ENCODE measurements around the gene RHOB. TPM values are rescaled to one million over a fixed set of nuclear protein-coding genes. Genes with fewer than 3 reads are reported as not detected.
"Not testable (repeated sequence)": the region's sequence is repeated elsewhere in the genome, so short reads cannot be mapped to it uniquely, and the experiment has no call there.

Gene RHOB
- polyA plus RNA-seq, 3 donors from 2014 or later, result 0.91 to 4.8 (median 4.4) TPM

DNA sequence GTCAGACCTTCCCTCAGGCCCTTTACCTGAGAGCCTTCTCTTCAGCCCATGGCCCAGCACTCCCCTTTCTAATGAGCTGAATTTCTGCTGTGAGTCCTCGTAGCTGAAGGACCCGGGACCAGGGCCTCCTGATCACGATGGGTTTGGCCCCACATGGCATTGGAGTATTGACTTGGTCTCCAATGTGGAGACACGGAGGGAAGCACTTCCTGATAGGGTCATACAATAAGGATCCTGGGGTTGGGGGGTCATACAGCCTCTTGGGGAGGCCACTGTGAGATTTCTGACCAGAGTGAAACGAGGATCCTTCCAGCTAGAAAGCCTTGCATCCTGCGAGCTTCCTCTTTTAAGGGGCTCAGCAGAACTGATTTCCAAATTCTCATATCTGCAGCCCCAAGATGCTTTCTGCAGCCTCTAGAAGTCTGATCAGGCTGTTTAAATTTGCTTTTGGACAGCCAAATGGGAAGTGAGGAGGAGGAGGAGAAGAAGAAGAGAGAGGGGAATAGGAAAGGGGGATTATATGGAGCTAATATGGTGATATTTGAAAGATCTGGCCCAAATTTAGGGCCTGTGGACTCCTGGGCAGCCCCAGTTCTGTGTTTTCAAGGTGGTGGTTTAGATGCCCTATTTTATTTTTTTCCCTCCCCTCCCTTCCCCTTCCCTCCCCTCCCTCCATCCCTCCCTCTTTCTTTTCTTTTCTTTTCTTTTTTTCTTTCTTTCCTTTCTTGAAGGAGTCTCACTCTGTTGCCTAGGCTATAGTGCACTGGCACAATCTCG lies 38.9 kb downstream of the RHOB start:
- Mint-ChIP-seq H3K27me3 (ENCODE audit: low read depth in 3 of 3) (peaks cover 0 to 3% (median 2%) of the 10 kb centered on the region in 3 donors), H3K36me3 (no peaks in the 10 kb centered on the region), H3K4me1 (no peaks in the 10 kb centered on the region), H3K4me3 (no peak overlapping the region), H3K27ac (no peak overlapping the region), H3K9me3 (no peaks in the 10 kb centered on the region)
- DNase-seq, result no peak

DNA sequence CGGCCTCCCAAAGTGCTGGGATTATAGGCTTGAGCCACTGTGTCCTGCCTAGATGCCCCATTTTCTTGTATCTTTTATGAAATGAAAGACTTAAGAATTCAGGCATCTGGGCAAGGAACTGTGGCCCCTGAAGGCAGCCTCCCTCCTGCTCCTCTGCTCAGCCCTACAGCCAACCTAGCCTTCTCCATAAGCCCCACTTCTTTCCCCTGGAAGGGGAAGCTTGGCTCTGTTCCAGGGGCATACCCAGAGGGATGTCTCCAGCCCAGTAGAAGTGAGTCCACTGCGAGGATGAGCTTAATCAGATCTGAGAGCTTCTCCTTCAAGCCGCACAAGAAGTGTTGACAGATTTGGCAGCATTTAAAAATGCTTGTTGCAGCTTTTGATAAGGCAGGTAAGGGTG lies 39.7 kb downstream of the RHOB start:
- Mint-ChIP-seq H3K36me3 (no peaks in the 10 kb centered on the region), H3K4me1 (no peaks in the 10 kb centered on the region), H3K27ac (peak overlapping the region in 1 of 6 donors; percentile 21)

DNA sequence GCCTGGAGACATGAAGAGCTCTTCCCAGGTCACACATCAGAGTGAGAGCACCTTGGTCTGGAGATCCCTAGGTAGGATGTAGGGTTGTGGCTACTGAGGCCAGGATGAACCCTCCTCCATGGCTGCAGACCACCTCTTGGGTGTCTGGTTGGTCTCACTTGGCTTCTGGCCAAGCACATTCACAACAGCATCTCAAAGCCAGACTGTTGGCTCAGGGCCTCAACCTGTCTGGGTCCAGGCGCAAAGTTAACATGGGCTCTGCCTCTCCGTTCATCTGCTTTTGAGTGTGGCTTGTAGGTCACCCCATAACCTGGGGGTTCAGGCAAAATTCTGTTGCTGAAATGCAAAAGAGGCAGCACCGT lies 40.1 kb downstream of the RHOB start:
- H3K4me3 Mint-ChIP-seq, result no peak overlapping the region
- H3K4me1 Mint-ChIP-seq, result no peaks in the 10 kb centered on the region
- no peaks in the 10 kb centered on the region for H3K9me3 Mint-ChIP-seq
- no peak for DNase-seq
- no peak overlapping the region for H3K27ac Mint-ChIP-seq
- no peaks in the 10 kb centered on the region for H3K36me3 Mint-ChIP-seq
- peaks cover 0 to 3% (median 2%) of the 10 kb centered on the region in 3 donors for H3K27me3 Mint-ChIP-seq (ENCODE audit: low read depth in 3 of 3)

More for the DNA sequence above, 39.7 kb downstream of the RHOB start:
- DNase-seq, result no peak
- H3K9me3 Mint-ChIP-seq, result no peaks in the 10 kb centered on the region
- H3K27me3 Mint-ChIP-seq (ENCODE audit: low read depth in 3 of 3), result peaks cover 0 to 3% (median 2%) of the 10 kb centered on the region in 3 donors
- no peak overlapping the region for H3K4me3 Mint-ChIP-seq

DNA sequence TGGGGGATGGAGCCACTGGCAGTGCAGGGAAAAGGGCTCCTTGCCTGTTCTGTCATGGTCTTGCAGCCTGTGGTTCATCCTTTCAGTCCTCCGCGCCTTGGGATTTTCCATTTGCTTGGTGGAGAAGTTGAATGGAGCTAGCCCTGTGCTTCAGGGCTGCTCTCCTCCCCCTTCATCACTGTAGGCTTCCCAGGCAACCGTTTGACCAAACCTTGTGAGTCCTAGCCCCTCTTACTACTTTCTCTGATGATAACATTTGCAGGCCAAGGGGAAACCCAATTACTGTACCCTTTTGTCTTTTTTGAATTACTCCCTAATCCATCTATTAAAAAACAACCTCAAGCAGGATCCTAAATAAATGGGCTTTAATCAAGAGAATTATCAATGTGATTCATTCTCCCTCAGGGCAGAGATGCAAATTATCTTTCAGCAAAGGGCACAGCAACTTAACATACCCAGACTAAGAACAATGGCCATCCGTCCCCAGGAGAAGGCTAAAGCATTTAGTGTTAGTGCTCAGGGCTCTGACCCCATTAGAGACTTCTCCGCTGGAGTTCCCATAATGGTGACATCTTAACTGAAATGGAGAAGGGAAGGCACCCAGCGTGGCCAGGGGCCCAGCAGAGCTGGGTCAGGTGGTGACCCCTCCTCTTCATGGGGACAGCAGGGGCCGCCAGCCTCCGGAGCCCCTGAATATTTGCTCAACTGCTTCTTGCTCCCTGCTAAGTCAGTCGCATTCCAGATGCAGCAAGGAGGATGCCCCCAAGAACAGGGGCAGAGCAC lies 40.7 kb downstream of the RHOB start:
- Mint-ChIP-seq H3K4me3 (no peak overlapping the region), H3K4me1 (no peaks in the 10 kb centered on the region), H3K36me3 (no peaks in the 10 kb centered on the region), H3K9me3 (no peaks in the 10 kb centered on the region), H3K27ac (no peak overlapping the region), H3K27me3 (ENCODE audit: low read depth in 3 of 3) (peaks cover 0 to 3% (median 2%) of the 10 kb centered on the region in 3 donors)
- DNase-seq, result no peak

DNA sequence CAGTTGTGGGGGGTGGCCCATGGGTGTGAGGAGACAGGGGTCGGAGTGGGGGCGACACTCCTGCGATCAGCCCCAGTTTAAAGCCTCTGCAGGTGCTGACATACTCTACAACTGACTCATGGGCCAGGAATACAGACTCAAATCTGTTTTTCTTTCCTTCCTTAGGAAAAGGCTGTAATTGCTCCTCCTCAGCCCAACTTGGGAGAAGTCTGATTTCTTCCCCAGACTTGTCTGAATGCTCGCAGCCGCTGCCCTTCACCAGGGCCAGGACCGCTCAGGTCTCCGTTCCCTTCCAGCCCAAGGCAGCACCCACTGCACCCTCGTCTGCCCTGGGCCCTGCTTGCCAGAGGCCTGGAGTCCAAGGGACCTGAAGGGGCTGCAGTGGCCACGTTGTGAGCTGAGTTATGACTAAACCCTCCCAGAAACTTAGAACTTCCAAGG lies 41.3 kb downstream of the RHOB start:
- H3K9me3 Mint-ChIP-seq, result no peaks in the 10 kb centered on the region
- DNase-seq, result no peak
- no peaks in the 10 kb centered on the region for H3K36me3 Mint-ChIP-seq
- H3K27ac Mint-ChIP-seq, result no peak overlapping the region
- no peak overlapping the region for H3K4me3 Mint-ChIP-seq
- peaks cover 0 to 3% (median 2%) of the 10 kb centered on the region in 3 donors for H3K27me3 Mint-ChIP-seq (ENCODE audit: low read depth in 3 of 3)
- no peaks in the 10 kb centered on the region for H3K4me1 Mint-ChIP-seq

DNA sequence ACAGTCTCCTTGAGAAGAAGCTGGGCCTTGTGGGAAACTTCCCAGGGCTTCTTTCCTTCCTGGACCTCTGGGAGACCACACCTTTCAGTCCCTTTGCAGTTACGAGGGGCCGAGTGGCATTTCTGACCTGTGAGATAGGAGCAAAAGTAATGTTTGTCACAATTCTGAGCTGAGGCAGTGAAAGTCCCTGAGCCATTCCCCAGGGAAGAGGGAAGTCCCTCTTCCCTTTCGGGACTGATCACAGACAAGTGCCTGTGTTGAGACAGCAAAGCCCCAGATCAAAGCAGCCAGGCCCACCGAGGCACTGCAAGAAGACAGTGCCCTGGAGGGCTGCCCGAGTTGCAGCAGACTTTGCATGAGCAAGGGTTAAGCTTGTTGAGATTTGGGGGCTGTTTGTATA lies 41.9 kb downstream of the RHOB start:
- H3K4me1 Mint-ChIP-seq, result no peaks in the 10 kb centered on the region
- no peaks in the 10 kb centered on the region for H3K36me3 Mint-ChIP-seq
- no peak for DNase-seq
- H3K27ac Mint-ChIP-seq, result no peak overlapping the region
- H3K9me3 Mint-ChIP-seq, result no peaks in the 10 kb centered on the region
- H3K4me3 Mint-ChIP-seq, result no peak overlapping the region
- H3K27me3 Mint-ChIP-seq (ENCODE audit: low read depth in 3 of 3), result peaks cover 0 to 3% (median 2%) of the 10 kb centered on the region in 3 donors

DNA sequence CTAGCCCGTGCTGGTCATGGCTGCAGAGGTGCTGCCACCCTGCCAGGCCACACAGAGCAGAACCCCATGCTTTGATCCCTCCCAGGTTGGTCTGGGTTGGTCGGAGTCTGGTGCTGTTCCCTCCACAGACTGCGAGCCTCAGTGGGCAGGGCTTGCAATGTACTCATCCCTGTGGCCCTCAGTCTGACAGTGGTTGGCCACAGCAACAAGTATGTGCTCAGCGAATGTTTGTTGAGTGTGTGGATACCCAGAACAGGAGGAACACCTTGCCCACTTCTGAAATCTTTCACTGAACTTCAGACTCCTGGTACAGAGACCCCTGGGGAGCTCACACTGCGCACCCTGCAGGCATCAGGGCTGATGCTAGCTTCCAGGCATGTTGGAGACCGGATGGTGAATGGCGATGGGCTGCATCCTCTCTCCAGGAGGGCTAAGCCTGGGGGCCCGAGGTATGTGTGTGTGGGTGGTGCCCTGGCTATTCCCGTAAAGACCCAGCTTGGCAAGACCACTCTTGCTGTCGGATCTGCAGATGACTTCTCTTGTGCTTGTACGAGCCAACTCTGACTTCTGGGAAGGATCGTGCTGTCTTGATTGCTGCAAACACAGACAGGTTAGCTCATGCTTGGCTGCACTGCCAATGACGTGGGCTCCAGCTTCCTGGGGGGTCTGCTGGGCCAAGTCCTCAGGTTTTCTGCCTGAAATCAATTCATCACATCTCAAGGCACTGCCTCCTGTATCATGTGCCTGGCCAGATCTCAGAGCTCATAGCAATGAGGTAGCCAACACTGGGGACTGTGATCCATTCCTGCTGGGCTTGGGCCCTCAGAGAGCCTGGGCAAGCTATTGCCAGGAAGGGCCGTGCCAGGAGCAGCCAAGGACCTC lies 43.7 kb downstream of the RHOB start:
- no peak for DNase-seq
- Mint-ChIP-seq H3K36me3 (no peaks in the 10 kb centered on the region), H3K27me3 (ENCODE audit: low read depth in 3 of 3) (peaks cover 0 to 3% (median 2%) of the 10 kb centered on the region in 3 donors), H3K4me3 (no peak overlapping the region), H3K4me1 (no peaks in the 10 kb centered on the region), H3K9me3 (no peaks in the 10 kb centered on the region), H3K27ac (no peak overlapping the region)

DNA sequence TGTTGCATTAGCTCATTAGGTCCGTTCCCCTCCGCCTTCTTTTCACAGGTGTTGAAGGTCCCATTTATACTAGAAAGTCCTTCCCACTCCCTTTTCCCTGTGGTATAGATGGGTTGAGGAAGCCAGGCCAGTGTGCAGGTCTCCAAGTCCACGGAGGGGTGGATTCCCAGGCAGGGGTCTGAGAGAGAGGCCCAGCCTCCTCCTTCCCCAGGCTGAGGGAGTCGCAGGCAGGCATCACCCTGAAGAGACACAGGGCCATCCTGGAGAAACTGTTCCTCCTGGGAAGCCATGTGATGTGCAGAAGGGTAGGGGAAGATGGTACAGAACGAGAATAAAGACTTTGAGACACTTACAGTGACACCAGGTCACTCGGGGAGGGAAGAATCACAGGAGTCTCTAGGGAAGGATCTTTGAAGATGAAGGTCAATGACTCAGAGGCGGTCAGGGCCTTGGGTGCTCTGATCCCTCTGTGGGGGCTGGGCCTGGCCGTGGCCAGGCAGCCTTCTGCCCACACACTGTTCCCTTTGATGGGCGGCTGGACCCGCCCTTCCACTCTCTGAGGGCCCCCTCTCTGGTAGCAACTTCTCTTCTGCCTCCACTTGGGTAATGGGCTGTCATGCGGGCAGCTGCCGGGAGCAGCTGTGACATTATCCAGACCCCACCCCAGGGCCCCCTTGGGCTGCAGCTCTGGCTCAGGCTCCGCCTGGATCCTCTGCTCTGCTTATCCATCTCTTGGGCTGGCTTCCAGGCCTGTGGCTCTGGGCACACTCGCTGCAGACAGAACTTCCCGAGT lies 45.1 kb downstream of the RHOB start:
- no peak overlapping the region for H3K4me3 Mint-ChIP-seq
- no peaks in the 10 kb centered on the region for H3K4me1 Mint-ChIP-seq
- H3K36me3 Mint-ChIP-seq, result no peaks in the 10 kb centered on the region
- H3K27ac Mint-ChIP-seq, result peak overlapping the region in 1 of 6 donors; percentile 64
- H3K9me3 Mint-ChIP-seq, result no peaks in the 10 kb centered on the region
- no peak for DNase-seq
- H3K27me3 Mint-ChIP-seq (ENCODE audit: low read depth in 3 of 3), result peaks cover 0 to 3% (median 2%) of the 10 kb centered on the region in 3 donors

DNA sequence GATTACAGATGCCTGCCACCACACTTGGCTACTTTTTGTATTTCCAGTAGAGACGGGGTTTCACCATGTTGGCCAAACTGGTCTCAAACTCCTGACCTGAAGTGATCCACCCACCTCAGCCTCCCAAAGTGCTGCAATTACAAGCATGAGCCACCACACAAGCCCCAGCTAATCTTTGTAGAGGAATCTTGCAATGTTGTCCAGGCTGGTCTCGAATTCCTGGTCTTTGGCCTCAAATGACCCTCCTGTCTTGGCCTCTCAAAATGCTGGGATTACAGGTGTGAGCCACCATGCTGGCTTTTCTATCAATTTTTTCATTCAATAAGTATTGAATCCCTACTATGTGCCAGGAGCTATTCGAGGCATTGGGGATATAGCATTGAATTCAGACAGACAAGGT lies 46.2 kb downstream of the RHOB start:
- H3K9me3 Mint-ChIP-seq; H3K27me3 Mint-ChIP-seq (ENCODE audit: low read depth in 3 of 3); DNase-seq; H3K36me3 Mint-ChIP-seq; H3K4me1 Mint-ChIP-seq; H3K27ac Mint-ChIP-seq; H3K4me3 Mint-ChIP-seq: not testable (repeated sequence)

DNA sequence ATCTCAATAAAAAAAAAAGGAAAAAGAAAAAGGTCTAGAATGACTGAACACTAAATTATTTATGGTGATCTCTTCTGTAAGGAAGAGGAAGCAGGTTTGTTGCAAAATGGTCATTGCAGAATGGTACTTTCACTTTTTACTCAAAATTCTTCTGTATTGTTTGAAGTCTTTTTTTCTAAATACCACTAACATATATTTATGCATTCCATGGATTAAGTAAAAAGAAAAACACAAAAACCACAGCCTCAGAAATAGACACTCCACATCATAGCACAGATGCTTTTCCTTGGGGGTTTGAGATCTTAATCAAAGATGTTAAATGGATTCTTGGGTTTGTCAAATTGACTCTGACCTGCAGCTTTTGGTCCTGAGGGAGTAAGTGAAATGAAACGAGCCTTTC lies 47.4 kb downstream of the RHOB start:
- Mint-ChIP-seq H3K27ac (no peak overlapping the region), H3K9me3 (no peaks in the 10 kb centered on the region), H3K36me3 (no peaks in the 10 kb centered on the region), H3K27me3 (ENCODE audit: low read depth in 3 of 3) (peaks cover 0 to 2% (median 0%) of the 10 kb centered on the region in 3 donors), H3K4me1 (no peaks in the 10 kb centered on the region), H3K4me3 (no peak overlapping the region)
- no peak for DNase-seq

DNA sequence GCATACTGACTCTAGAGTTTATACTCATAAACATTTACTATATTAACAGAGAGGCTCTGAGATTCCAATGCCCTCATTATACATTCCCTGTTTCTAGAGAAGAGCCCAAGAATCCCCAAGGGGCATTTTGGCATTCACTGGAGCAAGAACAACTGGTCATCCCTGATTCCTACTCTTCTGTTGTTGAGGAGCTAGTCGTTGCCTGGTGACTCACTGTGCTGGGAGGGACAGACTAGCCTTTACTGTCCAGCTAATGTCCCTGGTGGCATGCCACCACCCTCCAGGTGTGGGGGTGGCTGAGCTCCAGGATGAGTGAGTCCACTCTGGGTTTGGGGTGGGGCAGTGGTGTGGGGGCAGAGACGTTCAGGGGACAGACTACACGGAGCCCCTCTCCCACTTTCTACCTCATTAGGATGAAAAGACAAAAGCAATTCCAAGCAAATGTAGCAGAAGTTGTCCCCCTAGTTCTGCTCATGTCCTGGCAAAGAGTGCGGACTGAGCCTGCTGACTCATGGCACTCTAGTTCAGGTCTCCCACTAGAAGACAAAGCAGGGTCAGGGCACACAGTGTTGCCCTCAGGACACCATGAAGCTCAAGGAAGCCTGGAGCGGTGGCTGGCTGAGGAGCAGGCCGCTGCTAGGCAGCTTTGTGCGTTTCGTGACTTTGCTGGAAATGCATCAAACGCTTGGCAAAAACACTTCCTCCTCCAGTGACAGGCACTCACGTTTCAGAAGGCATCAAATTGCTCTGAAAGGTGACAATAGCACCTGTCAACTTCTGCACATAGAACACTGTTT lies 49.4 kb downstream of the RHOB start:
- H3K36me3 Mint-ChIP-seq, result no peaks in the 10 kb centered on the region
- H3K4me3 Mint-ChIP-seq, result no peak overlapping the region
- no peaks in the 10 kb centered on the region for H3K4me1 Mint-ChIP-seq
- no peak overlapping the region for H3K27ac Mint-ChIP-seq
- peaks cover 0 to 3% (median 1%) of the 10 kb centered on the region in 3 donors for H3K27me3 Mint-ChIP-seq (ENCODE audit: low read depth in 3 of 3)
- no peak for DNase-seq
- H3K9me3 Mint-ChIP-seq, result no peaks in the 10 kb centered on the region

DNA sequence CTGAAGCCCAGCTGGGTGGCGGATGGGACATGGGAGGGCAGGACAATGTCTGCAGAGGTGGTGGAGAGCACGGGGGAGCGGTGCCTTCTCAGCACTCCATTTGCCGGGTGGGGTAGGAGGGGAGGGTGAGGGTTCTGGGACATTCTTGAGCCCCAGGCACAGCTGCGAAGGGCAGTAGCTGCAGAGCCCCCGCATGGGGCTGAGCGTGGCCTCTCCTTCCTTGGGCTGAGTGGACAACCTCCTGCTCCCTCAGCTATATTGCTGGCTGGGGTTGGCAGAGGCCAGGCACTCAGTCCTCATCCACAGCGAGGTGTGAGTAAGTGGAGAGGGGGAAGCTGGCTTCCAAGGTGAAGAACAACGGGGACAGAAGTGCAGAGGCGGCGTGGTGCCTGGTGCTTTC lies 50.1 kb downstream of the RHOB start:
- Mint-ChIP-seq H3K27ac (no peak overlapping the region), H3K27me3 (ENCODE audit: low read depth in 3 of 3) (peaks cover 0 to 3% (median 1%) of the 10 kb centered on the region in 3 donors), H3K9me3 (no peaks in the 10 kb centered on the region), H3K4me3 (no peak overlapping the region), H3K4me1 (no peaks in the 10 kb centered on the region), H3K36me3 (no peaks in the 10 kb centered on the region)
- no peak for DNase-seq

All from immature natural killer cell (primary cell).